ENCODE data around the gene LSR. TPM values are rescaled to one million over a fixed set of nuclear protein-coding genes. Genes with fewer than 3 reads are reported as not detected.

LSR gene
- 100 to 1,000 TPM in 1 of 4 donors, 10 to 100 TPM in 3; 36.0 to 113 (median 79.4) TPM for total RNA-seq

- intact Hi-C loops (cut with DNase I): no loop called here
- Histone ChIP-seq H3K36me3 (peaks cover 0 to 32% (median 0%) of the 10 kb centered on the region in 3 donors), H3K9me3 (no peaks in the 10 kb centered on the region), H3K4me1 (peaks cover 0 to 44% (median 3%) of the 10 kb centered on the region in 3 donors), H3K27ac (peak within 1 kb of the TSS; percentile 88 to 96 (median 94)), H3K27me3 (peaks cover 0 to 50% (median 0%) of the 10 kb centered on the region in 4 donors), H3K4me3 (peak within 1 kb of the TSS; percentile 70 to 95 (median 76))
- peak in 3 of 4 donors; percentile 39 to 81 (median 75) for TF ChIP-seq POLR2A (IDR thresholded peaks at IDR 0.05)
- TF ChIP-seq, protein P1, sequence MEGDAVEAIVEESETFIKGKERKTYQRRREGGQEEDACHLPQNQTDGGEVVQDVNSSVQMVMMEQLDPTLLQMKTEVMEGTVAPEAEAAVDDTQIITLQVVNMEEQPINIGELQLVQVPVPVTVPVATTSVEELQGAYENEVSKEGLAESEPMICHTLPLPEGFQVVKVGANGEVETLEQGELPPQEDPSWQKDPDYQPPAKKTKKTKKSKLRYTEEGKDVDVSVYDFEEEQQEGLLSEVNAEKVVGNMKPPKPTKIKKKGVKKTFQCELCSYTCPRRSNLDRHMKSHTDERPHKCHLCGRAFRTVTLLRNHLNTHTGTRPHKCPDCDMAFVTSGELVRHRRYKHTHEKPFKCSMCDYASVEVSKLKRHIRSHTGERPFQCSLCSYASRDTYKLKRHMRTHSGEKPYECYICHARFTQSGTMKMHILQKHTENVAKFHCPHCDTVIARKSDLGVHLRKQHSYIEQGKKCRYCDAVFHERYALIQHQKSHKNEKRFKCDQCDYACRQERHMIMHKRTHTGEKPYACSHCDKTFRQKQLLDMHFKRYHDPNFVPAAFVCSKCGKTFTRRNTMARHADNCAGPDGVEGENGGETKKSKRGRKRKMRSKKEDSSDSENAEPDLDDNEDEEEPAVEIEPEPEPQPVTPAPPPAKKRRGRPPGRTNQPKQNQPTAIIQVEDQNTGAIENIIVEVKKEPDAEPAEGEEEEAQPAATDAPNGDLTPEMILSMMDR (IDR thresholded peaks at IDR 0.05): peak in 3 of 6 experiments; percentile 4 to 17 (median 17)
- WGBS, 2 donors: 0% methylated on average over 2 of the region's 69 CpGs; no CpG with 5 or more reads in 1 of the 2 donors
- DNase-seq: no peak
These were observed at the start of gene LSR for GRCh38 chr19:35248310-35249145. Gene LSR, plus strand, starts transcription at chr19:35249002. Its CDS starts 21 bp downstream, at chr19:35249023.

GRCh38 chr19:35199481-35199880, 49.3 kb upstream of the LSR start:
- intact Hi-C loops (cut with DNase I): no loop called here
- H3K27ac ChIP-seq: no peak overlapping the region
- TF ChIP-seq, protein P1 (IDR thresholded peaks at IDR 0.05): no peak
- TF ChIP-seq POLR2A (IDR thresholded peaks at IDR 0.05): no peak
- 53 to 64% methylated on average over 2 of the region's 2 CpGs for WGBS, 2 donors
- no peaks in the 10 kb centered on the region for H3K36me3 ChIP-seq
- no peaks in the 10 kb centered on the region for H3K4me1 ChIP-seq
- no peaks in the 10 kb centered on the region for H3K9me3 ChIP-seq
- no peak overlapping the region for H3K4me3 ChIP-seq
- H3K27me3 ChIP-seq: peaks cover 0 to 18% (median 0%) of the 10 kb centered on the region in 4 donors
- no peak for DNase-seq

DNA sequence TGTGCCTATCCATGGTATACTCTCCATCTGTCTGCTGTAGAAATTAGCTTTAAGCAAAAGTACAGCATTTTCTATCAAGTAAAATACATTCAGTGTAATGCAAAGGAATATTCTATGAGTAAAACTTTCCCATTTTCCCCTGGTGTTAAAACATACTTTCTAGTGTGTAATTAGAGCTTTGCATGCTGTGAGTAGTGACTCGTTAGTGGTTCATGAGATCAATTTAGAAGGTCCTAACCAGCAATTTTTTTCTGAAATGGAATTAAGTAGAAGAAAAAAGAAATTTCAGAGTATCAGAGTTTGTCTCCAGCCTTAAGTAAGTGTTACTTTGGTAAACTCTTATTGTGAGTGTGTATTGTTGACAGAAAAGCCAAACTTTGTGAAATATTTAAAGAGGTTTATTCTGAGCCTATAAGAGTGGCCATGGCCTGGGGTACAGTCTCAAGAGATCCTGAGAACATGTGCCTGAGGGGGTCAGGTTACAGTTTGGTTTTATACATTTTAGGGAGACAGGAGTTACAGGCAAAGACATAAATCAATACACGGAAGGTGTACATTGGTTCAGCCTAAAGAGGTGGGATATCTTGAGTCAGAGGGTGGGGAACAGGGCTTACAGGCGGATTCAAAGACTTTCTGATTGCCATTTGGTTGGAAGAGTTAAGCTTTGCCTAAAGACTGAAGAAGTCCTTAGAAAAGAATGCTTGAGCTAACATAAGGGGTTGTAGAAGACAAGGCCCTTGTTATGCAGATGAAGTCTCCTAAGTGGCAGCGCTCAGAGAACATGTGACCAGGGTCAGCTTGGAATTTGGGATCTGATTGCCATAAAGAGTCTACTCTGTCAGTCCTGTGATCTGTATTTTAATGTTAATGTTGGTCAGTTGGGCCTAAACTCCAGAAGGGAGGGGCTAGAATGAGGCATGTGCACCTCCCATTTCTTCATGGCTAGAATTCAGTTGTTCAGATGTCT, 45.8 kb upstream of the LSR start:
- no peak overlapping the region for H3K27ac ChIP-seq

GRCh38 chr19:35204799-35205732, 43.7 kb upstream of the LSR start:
- 53 to 63% methylated on average over 12 to 13 of the region's 13 CpGs for WGBS, 2 donors
- Histone ChIP-seq H3K27me3 (peaks cover 0 to 11% (median 0%) of the 10 kb centered on the region in 4 donors), H3K36me3 (no peaks in the 10 kb centered on the region), H3K27ac (peak overlapping the region in 2 of 4 donors; percentile 50 to 71), H3K4me1 (peaks cover 0 to 4% (median 0%) of the 10 kb centered on the region in 3 donors), H3K4me3 (no peak overlapping the region), H3K9me3 (no peaks in the 10 kb centered on the region)
- intact Hi-C loops (cut with DNase I): no loop called here
- DNase-seq: no peak
- no peak for TF ChIP-seq POLR2A (IDR thresholded peaks at IDR 0.05)
- TF ChIP-seq, protein P1 (IDR thresholded peaks at IDR 0.05): no peak

More for the DNA sequence above, 45.8 kb upstream of the LSR start:
- Histone ChIP-seq H3K9me3 (no peaks in the 10 kb centered on the region), H3K4me1 (peaks cover 0 to 4% (median 0%) of the 10 kb centered on the region in 3 donors), H3K36me3 (no peaks in the 10 kb centered on the region), H3K4me3 (no peak overlapping the region), H3K27me3 (peaks cover 0 to 25% (median 0%) of the 10 kb centered on the region in 4 donors)
- intact Hi-C loops (cut with DNase I): no loop called here
- no peak for DNase-seq
- 76 to 79% methylated on average over 4 of the region's 4 CpGs for WGBS, 2 donors
- TF ChIP-seq, protein P1 (IDR thresholded peaks at IDR 0.05): no peak
- TF ChIP-seq POLR2A (IDR thresholded peaks at IDR 0.05): no peak
